ENCODE measurements around the gene ITGAL. TPM values are rescaled to one million over a fixed set of nuclear protein-coding genes. Genes with fewer than 3 reads are reported as not detected.
A peak's percentile ranks its signal among the peaks of the same experiment; 100 is the strongest.

ITGAL gene
- total RNA-seq, 2 experiments from 2014 or later = 40.2 to 140 TPM

GRCh38 chr16:30445408-30446202 lies 26.9 kb upstream of the ITGAL start, which contains the start of gene SEPHS2:
TSS of gene SEPHS2 (minus strand) at chr16:30445874. CDS start at chr16:30445727, 147 bp downstream.
- Histone ChIP-seq H4K20me1 (ENCODE audit: insufficient read depth, low read length) (peaks cover 22% of the 10 kb centered on the region), H3K4me2 (ENCODE audit: low read length) (peak within 1 kb of the TSS; percentile 84), H3K9me2 (ENCODE audit: insufficient read depth, low read length) (no peaks in the 10 kb centered on the region), H2AFZ (ENCODE audit: low read length) (peak within 1 kb of the TSS; percentile 85), H3K27ac (ENCODE audit: low read depth, low read length, poor library complexity, severe bottlenecking) (peak within 1 kb of the TSS; percentile 84), H3K79me2 (ENCODE audit: insufficient read depth, low read depth, low read length) (peaks cover 30% of the 10 kb centered on the region), H3K4me1 (ENCODE audit: insufficient read depth, low read length, poor library complexity, severe bottlenecking) (peaks cover 37% of the 10 kb centered on the region), H3K36me3 (ENCODE audit: insufficient read depth, low read length) (peaks cover 33% of the 10 kb centered on the region), H3K4me3 (ENCODE audit: low read depth, low read length, poor library complexity, severe bottlenecking) (peak within 1 kb of the TSS; percentile 86), H3K9me3 (ENCODE audit: low read length) (no peaks in the 10 kb centered on the region)
- intact Hi-C loops (cut with micrococcal nuclease; ENCODE audit: unreplicated experiment) = no loop called here
- peak; percentile 99 for DNase-seq (ENCODE audit: low spot score)
- CTCF ChIA-PET (ENCODE audit: unreplicated experiment) = no interaction called here
- peak; percentile 70 for TF ChIP-seq CTCF (conservative IDR thresholded peaks at IDR 0.05; ENCODE audit: low read length)
- TF ChIP-seq EZH2phosphoT487 (IDR thresholded peaks at IDR 0.05; ENCODE audit: borderline replicate concordance, low read depth, low read length) = no peak
- BruUV-seq (replicated peaks) = no TSS peak
- POLR2A ChIA-PET = interaction anchor here (1.6 kb wide), 1 partner anchor 12 kb away, joined by 8 read pairs; no protein-coding TSS in a partner anchor

GRCh38 chr16:30446203-30446595 lies 26.3 kb upstream of the ITGAL start:
- peak overlapping the region; percentile 84 for H3K27ac ChIP-seq (ENCODE audit: low read depth, low read length, poor library complexity, severe bottlenecking)
- peak overlapping the region; percentile 86 for H3K4me3 ChIP-seq (ENCODE audit: low read depth, low read length, poor library complexity, severe bottlenecking)
- peaks cover 33% of the 10 kb centered on the region for H3K36me3 ChIP-seq (ENCODE audit: insufficient read depth, low read length)
- H2AFZ ChIP-seq (ENCODE audit: low read length) = peak overlapping the region; percentile 85
- no peak for DNase-seq (ENCODE audit: low spot score)
- CTCF ChIA-PET (ENCODE audit: unreplicated experiment) = no interaction called here
- peak overlapping the region; percentile 84 for H3K4me2 ChIP-seq (ENCODE audit: low read length)
- no peaks in the 10 kb centered on the region for H3K9me3 ChIP-seq (ENCODE audit: low read length)
- intact Hi-C loops (cut with micrococcal nuclease; ENCODE audit: unreplicated experiment) = no loop called here
- H3K4me1 ChIP-seq (ENCODE audit: insufficient read depth, low read length, poor library complexity, severe bottlenecking) = peaks cover 42% of the 10 kb centered on the region
- H3K9me2 ChIP-seq (ENCODE audit: insufficient read depth, low read length) = no peaks in the 10 kb centered on the region
- POLR2A ChIA-PET = interaction anchor here (0.6 to 1.6 kb wide), 2 partner anchors 11 to 50 kb away, joined by 3 to 8 read pairs; no protein-coding TSS in a partner anchor
- BruUV-seq (replicated peaks) = no TSS peak
- H3K79me2 ChIP-seq (ENCODE audit: insufficient read depth, low read depth, low read length) = peaks cover 30% of the 10 kb centered on the region
- H4K20me1 ChIP-seq (ENCODE audit: insufficient read depth, low read length) = peaks cover 22% of the 10 kb centered on the region
- TF ChIP-seq EZH2phosphoT487 (IDR thresholded peaks at IDR 0.05; ENCODE audit: borderline replicate concordance, low read depth, low read length) (no peak), CTCF (conservative IDR thresholded peaks at IDR 0.05; ENCODE audit: low read length) (no peak)

Measured in OCI-LY7 (cell line).